Thyroid gland (tissue), 4 donors: Measurements from ENCODE around the gene TMEM239. TPM values are rescaled to one million over a fixed set of nuclear protein-coding genes. Genes with fewer than 3 reads are reported as not detected.

ENCODE experiments used
- DNase-seq, 2 donors: peaks; one replicate each; pipeline ENCODE4 v3.0.0-alpha.2; 2019
- H3K27ac ChIP-seq, 3 donors: fragments of 200-600 bp; sonication (generic); 1 replicate in 2 of 3; 2 replicates in 1 of 3; pipeline ENCODE4 v1.5.1; 2016 to 2019; ENCODE audit warnings: mild to moderate bottlenecking in 1 of 3, moderate library complexity in 1 of 3
- H3K27me3 ChIP-seq: fragments of 200-600 bp; sonication (generic); one replicate; pipeline ENCODE4 v1.5.1; 2019
- H3K36me3 ChIP-seq, 2 donors: fragments of 200-600 bp; sonication (generic); one replicate each; pipeline ENCODE4 v1.5.1; 2016 to 2019
- H3K4me1 ChIP-seq, 2 donors: fragments of 200-600 bp; sonication (generic); one replicate each; pipeline ENCODE4 v1.5.1; 2017 to 2019
- H3K4me3 ChIP-seq, 3 donors: fragments of 200-600 bp; sonication (generic); replicated peaks in 1 of 3; 1 replicate in 2 of 3; 2 replicates in 1 of 3; pipeline ENCODE4 v1.5.1; 2016; ENCODE audit warnings: mild to moderate bottlenecking in 1 of 3
- H3K9me3 ChIP-seq: fragments of 200-600 bp; sonication (generic); one replicate; pipeline ENCODE4 v1.5.1; 2017
- POLR2A ChIP-seq, 2 donors: fragments of 450-650 bp; IDR thresholded peaks; one replicate each; pipeline ENCODE4 v1.6.1; 2017; ENCODE audit warnings: antibody characterized with exemption in 2 of 2, mild to moderate bottlenecking in 2 of 2, moderate library complexity in 1 of 2
- WGBS, 2 donors: methylation state at CpG; one replicate each; pipeline ENCODE4 v1.1.5; 2017; 5-methylcytosine and 5-hydroxymethylcytosine counted together
- intact Hi-C: fragments of 100-400 bp; cut with DNase I; formaldehyde crosslinking; loops from one replicate; pipeline ENCODE4 v1.15.1; 2023
- total RNA-seq, 4 donors: library from RNA; depleted of rRNA; stranded (reverse); fragments of >200 nt; gene quantifications; one replicate each; pipeline ENCODE4 v1.2.3, GENCODE V29; 2016
- TF ChIP-seq, protein P1 (sequence below), 6 experiments: fragments of 200-600 bp in 3 of 6; fragments of 450-650 bp in 3 of 6; sonication (generic) in 3 of 6; IDR thresholded peaks; one replicate each; pipeline ENCODE4 v1.5.1; 2016 to 2019; ENCODE audit warnings: antibody characterized with exemption in 6 of 6, mild to moderate bottlenecking in 2 of 6, inconsistent platforms in 1 of 6, moderate library complexity in 1 of 6

TMEM239 gene
- total RNA-seq, 4 donors from 2014 or later, result not detected

DNA sequence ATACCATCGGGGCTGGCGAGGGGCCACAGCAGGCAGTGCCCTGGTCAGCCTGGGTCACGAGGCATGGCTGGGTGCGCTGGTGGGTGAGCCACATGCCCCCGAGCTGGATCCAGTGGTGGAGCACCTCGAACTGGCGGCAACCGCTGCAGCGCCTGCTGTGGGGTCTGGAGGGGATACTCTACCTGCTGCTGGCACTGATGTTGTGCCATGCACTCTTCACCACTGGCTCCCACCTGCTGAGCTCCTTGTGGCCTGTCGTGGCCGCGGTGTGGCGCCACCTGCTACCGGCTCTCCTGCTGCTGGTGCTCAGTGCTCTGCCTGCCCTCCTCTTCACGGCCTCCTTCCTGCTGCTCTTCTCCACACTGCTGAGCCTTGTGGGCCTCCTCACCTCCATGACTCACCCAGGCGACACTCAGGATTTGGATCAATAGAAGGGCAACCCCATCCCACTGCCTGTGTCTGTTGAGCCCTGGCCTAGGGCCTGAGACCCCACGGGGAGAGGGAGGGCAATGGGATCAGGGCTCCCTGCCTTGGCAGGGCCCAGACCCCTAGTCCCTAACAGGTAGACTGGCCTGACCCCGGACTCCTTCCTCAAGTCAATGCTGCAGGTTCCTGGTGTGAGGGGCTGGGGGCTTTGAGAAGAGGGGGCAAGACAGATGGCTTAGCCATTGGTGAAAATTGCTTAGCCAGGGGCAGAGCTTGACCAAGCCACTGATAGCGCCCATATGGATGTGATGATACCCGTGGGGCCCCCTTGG is 598 bp downstream of the TMEM239 start:
- Histone ChIP-seq H3K9me3 (no peaks in the 10 kb centered on the region), H3K4me3 (no peak overlapping the region), H3K27me3 (peaks cover 12% of the 10 kb centered on the region), H3K36me3 (no peaks in the 10 kb centered on the region), H3K4me1 (peaks cover 0 to 7% of the 10 kb centered on the region in 2 donors), H3K27ac (no peak overlapping the region)
- WGBS, 2 donors, result 62 to 73% methylated on average over 8 to 10 of the region's 20 CpGs
- intact Hi-C loops, result no loop called here
- DNase-seq, result no peak
- no peak for TF ChIP-seq POLR2A (IDR thresholded peaks at IDR 0.05)
- TF ChIP-seq, protein P1, sequence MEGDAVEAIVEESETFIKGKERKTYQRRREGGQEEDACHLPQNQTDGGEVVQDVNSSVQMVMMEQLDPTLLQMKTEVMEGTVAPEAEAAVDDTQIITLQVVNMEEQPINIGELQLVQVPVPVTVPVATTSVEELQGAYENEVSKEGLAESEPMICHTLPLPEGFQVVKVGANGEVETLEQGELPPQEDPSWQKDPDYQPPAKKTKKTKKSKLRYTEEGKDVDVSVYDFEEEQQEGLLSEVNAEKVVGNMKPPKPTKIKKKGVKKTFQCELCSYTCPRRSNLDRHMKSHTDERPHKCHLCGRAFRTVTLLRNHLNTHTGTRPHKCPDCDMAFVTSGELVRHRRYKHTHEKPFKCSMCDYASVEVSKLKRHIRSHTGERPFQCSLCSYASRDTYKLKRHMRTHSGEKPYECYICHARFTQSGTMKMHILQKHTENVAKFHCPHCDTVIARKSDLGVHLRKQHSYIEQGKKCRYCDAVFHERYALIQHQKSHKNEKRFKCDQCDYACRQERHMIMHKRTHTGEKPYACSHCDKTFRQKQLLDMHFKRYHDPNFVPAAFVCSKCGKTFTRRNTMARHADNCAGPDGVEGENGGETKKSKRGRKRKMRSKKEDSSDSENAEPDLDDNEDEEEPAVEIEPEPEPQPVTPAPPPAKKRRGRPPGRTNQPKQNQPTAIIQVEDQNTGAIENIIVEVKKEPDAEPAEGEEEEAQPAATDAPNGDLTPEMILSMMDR (IDR thresholded peaks at IDR 0.05), result no peak

DNA sequence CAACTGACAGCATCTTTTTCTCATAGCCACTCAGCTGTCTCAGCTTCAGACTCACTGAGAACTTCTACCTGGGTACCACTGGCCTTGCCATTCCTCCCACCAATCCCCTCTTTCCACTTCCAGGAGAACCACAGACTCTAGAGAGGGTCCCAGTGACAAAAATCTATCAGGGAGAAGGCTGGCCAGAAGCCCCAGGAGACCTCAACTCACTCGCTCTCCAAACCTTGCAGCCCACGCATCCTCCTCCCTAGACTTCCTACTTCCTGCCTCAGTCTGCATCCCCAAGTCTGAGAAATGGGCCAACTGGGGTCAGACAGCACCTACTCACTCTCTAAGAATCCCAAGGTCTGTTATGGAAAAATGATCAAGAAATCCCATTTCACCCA is 1.2 kb downstream of the TMEM239 start:
- no peak for DNase-seq
- Histone ChIP-seq H3K27ac (no peak overlapping the region), H3K4me1 (peaks cover 0 to 7% of the 10 kb centered on the region in 2 donors), H3K27me3 (peaks cover 12% of the 10 kb centered on the region), H3K4me3 (no peak overlapping the region), H3K36me3 (no peaks in the 10 kb centered on the region), H3K9me3 (no peaks in the 10 kb centered on the region)
- intact Hi-C loops, result no loop called here
- WGBS, 2 donors, result 94 to 100% methylated on average over 2 of the region's 2 CpGs
- TF ChIP-seq, protein P1 (IDR thresholded peaks at IDR 0.05), result no peak
- TF ChIP-seq POLR2A (IDR thresholded peaks at IDR 0.05), result no peak

DNA sequence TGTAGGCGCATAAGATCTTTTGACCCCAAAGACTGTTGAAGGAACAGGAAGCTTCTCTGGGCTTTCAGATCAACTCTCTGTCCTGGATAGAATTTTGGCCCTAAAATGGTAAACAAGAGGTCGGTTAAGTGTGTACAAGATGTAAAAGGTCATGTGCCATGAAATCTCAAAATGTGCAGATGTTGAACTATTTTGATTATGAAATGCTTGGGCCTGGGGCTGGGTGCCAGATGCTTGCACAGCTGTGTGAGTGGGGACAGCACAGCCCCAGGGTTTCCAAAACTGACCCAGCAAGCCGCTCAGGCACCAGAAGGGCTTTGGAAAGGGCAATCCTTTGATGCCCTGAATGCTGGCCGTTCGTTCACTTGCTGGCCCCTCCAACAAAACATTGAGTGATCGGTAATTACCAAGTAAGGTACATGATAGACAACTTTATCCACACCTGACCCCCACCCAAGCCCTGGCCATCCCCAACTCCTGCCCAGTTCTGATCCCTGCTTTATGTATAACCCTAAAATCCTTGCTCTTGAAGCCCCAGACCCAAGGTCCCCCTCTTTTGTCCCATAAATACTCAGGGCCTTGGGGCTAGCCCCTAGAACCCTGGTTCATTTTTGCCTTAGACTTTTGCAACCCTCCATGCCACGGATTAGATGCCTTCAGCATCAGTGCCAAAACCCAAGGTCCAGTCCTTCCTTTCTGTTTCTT is 1.9 kb downstream of the TMEM239 start:
- Histone ChIP-seq H3K36me3 (no peaks in the 10 kb centered on the region), H3K9me3 (no peaks in the 10 kb centered on the region), H3K4me1 (peaks cover 0 to 7% of the 10 kb centered on the region in 2 donors), H3K27ac (no peak overlapping the region), H3K4me3 (no peak overlapping the region), H3K27me3 (peaks cover 12% of the 10 kb centered on the region)
- DNase-seq, result no peak
- 89 to 90% methylated on average over 7 of the region's 7 CpGs for WGBS, 2 donors
- intact Hi-C loops, result no loop called here
- TF ChIP-seq POLR2A (IDR thresholded peaks at IDR 0.05), result no peak
- TF ChIP-seq, protein P1 (IDR thresholded peaks at IDR 0.05), result no peak

DNA sequence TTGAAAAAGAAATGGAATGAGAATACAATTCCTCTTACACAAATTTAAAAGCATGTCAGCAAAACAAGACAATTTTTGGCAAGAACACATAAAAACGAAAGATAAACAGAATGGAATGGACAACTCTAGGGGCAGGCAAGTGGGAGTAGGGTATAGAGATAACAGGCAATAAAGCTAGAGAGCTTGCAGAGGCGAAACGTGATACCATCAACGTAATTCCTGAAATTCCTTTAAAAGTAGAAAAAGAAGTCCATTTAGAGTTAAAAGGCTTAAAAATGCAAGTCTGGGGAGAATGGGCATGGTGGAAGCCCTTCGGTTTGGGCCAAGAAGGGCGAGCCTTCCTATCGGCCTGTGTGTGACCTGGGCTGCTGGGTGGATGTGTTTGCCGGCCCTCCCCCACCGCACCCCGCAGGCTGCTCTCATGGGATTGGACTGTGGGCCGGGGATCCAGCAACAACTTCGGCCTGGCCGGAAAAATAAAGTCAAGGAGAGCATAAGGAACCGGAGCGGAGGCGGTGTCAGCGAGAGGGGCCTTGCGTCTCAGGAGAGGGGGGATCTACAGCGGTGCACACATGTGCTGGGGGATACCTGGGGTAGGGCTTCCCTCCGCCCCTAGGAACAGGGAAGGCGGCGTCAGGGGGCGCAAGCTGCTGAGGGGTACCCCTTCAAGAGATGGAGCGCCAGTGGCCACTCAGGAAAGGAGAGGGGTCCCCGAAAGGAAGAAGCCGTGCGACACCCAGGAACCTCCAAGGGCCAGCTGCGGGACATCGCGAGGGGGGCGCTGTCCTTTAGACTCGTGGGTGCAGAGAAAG is 4.1 kb downstream of the TMEM239 start:
- H3K27me3 ChIP-seq, result peaks cover 12% of the 10 kb centered on the region

More for the DNA sequence above, 4.1 kb downstream of the TMEM239 start:
- H3K27ac ChIP-seq, result no peak overlapping the region
- WGBS, 2 donors, result 44 to 46% methylated on average over 30 to 31 of the region's 32 CpGs
- intact Hi-C loops, result no loop called here
- DNase-seq, result no peak
- H3K4me1 ChIP-seq, result peaks cover 0 to 7% of the 10 kb centered on the region in 2 donors
- H3K9me3 ChIP-seq, result no peaks in the 10 kb centered on the region
- TF ChIP-seq, protein P1 (IDR thresholded peaks at IDR 0.05), result no peak
- H3K36me3 ChIP-seq, result no peaks in the 10 kb centered on the region
- H3K4me3 ChIP-seq, result no peak overlapping the region
